Measurements from ENCODE around the gene ITGBL1. TPM values are rescaled to one million over a fixed set of nuclear protein-coding genes. Genes with fewer than 3 reads are reported as not detected.

The ITGBL1 gene
- polyA plus RNA-seq, 3 donors: not detected

DNA sequence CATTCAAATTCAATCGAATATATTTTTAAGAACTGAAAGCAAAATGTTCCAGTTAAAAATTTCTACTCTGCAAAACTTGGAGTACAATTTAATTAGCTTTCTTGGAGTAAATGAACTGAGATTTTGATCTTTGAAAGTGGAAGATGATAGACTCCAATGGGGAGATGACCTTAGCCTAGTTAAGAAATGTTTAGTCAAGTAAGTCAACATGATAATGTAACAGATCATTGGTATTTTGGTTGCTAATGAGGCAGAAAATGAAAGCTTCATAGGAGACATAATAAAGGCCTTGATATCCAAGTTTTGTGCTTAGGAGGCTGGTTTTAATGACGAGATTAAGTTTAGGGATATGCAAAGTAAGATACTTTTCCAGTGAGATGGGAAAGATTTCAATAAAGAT, 181.7 kb downstream of the ITGBL1 start:
- Mint-ChIP-seq H3K27me3 (ENCODE audit: low read depth in 3 of 3) (peaks cover 0 to 2% (median 0%) of the 10 kb centered on the region in 3 donors), H3K4me3 (no peak overlapping the region), H3K27ac (no peak overlapping the region), H3K36me3 (no peaks in the 10 kb centered on the region), H3K9me3 (no peaks in the 10 kb centered on the region), H3K4me1 (no peaks in the 10 kb centered on the region)
- TF ChIP-seq, protein P1, sequence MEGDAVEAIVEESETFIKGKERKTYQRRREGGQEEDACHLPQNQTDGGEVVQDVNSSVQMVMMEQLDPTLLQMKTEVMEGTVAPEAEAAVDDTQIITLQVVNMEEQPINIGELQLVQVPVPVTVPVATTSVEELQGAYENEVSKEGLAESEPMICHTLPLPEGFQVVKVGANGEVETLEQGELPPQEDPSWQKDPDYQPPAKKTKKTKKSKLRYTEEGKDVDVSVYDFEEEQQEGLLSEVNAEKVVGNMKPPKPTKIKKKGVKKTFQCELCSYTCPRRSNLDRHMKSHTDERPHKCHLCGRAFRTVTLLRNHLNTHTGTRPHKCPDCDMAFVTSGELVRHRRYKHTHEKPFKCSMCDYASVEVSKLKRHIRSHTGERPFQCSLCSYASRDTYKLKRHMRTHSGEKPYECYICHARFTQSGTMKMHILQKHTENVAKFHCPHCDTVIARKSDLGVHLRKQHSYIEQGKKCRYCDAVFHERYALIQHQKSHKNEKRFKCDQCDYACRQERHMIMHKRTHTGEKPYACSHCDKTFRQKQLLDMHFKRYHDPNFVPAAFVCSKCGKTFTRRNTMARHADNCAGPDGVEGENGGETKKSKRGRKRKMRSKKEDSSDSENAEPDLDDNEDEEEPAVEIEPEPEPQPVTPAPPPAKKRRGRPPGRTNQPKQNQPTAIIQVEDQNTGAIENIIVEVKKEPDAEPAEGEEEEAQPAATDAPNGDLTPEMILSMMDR (IDR thresholded peaks at IDR 0.05): no peak
- Histone ChIP-seq H2AFZ (ENCODE audit: insufficient read depth, low read depth, low read length, poor library complexity, severe bottlenecking) (no peak overlapping the region), H3K27me3 (ENCODE audit: control insufficient read depth in 2 of 2, insufficient read depth in 2 of 2, low read length in 2 of 2) (no peaks in the 10 kb centered on the region), H3K4me1 (ENCODE audit: control insufficient read depth in 1 of 2, insufficient read depth in 2 of 2, low read length in 2 of 2) (no peaks in the 10 kb centered on the region), H3K4me3 (replicated peaks in 1 of 3; ENCODE audit: low read depth in 2 of 3, low read length in 3 of 3) (no peak overlapping the region), H3K27ac (ENCODE audit: low read depth in 1 of 2, low read length in 2 of 2) (no peak overlapping the region), H3K4me2 (replicated peaks; ENCODE audit: extremely low read depth, low read length, poor library complexity, severe bottlenecking) (no peak overlapping the region), H3K79me2 (ENCODE audit: insufficient read depth, low read length) (no peaks in the 10 kb centered on the region), H4K20me1 (ENCODE audit: insufficient read depth, low read length) (no peaks in the 10 kb centered on the region), H3K36me3 (replicated peaks in 1 of 2; ENCODE audit: control insufficient read depth in 1 of 2, insufficient read depth in 2 of 2, low read length in 2 of 2) (no peaks in the 10 kb centered on the region), H3K9ac (ENCODE audit: insufficient read depth, low read length, poor library complexity, severe bottlenecking) (no peak overlapping the region), H3K9me3 (replicated peaks in 1 of 2; ENCODE audit: control insufficient read depth in 1 of 2, insufficient read depth in 1 of 2, low read length in 2 of 2) (no peaks in the 10 kb centered on the region)
- no peak for DNase-seq
- intact Hi-C loops (cut with micrococcal nuclease): no loop called here
- no CpG with 5 or more reads among the region's 2 CpGs for WGBS (ENCODE audit: insufficient coverage)

DNA sequence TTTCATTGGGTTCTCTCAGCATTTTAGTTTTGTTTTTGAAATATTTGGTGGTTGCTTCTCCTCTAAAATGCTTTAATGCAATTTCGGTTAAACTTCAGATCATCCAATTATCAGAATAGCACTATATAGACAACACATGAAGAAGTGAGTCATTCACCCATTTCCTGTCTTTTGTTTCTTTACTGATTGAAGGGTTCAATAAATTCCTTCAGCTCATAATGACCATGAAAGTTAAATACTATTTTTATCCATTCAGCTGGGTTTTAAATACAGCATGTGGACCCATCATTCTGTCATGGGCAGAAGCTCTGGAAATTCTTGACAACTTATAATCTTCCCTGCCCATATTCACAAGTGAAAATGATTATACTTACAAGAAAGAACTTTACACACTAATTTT, 187.2 kb downstream of the ITGBL1 start:
- Histone ChIP-seq H3K27me3 (ENCODE audit: control insufficient read depth in 2 of 2, insufficient read depth in 2 of 2, low read length in 2 of 2) (no peaks in the 10 kb centered on the region), H3K9me3 (replicated peaks in 1 of 2; ENCODE audit: control insufficient read depth in 1 of 2, insufficient read depth in 1 of 2, low read length in 2 of 2) (no peaks in the 10 kb centered on the region), H2AFZ (ENCODE audit: insufficient read depth, low read depth, low read length, poor library complexity, severe bottlenecking) (no peak overlapping the region), H4K20me1 (ENCODE audit: insufficient read depth, low read length) (no peaks in the 10 kb centered on the region), H3K9ac (ENCODE audit: insufficient read depth, low read length, poor library complexity, severe bottlenecking) (no peak overlapping the region), H3K79me2 (ENCODE audit: insufficient read depth, low read length) (no peaks in the 10 kb centered on the region), H3K4me1 (ENCODE audit: control insufficient read depth in 1 of 2, insufficient read depth in 2 of 2, low read length in 2 of 2) (no peaks in the 10 kb centered on the region), H3K4me3 (replicated peaks in 1 of 3; ENCODE audit: low read depth in 2 of 3, low read length in 3 of 3) (no peak overlapping the region), H3K36me3 (replicated peaks in 1 of 2; ENCODE audit: control insufficient read depth in 1 of 2, insufficient read depth in 2 of 2, low read length in 2 of 2) (no peaks in the 10 kb centered on the region), H3K4me2 (replicated peaks; ENCODE audit: extremely low read depth, low read length, poor library complexity, severe bottlenecking) (no peak overlapping the region), H3K27ac (ENCODE audit: low read depth in 1 of 2, low read length in 2 of 2) (no peak overlapping the region)
- Mint-ChIP-seq H3K4me3 (no peak overlapping the region), H3K27me3 (ENCODE audit: low read depth in 3 of 3) (peaks cover 0 to under 1% (median 0%) of the 10 kb centered on the region in 3 donors), H3K27ac (no peak overlapping the region), H3K36me3 (no peaks in the 10 kb centered on the region), H3K9me3 (peaks cover 0 to 4% (median 2%) of the 10 kb centered on the region in 7 donors), H3K4me1 (no peaks in the 10 kb centered on the region)
- DNase-seq: no peak
- TF ChIP-seq, protein P1 (IDR thresholded peaks at IDR 0.05): no peak
- no CpG with 5 or more reads among the region's 1 CpG for whole genome bisulfite sequencing (ENCODE audit: insufficient coverage)
- intact Hi-C loops (cut with micrococcal nuclease): no loop called here

Data from CD14-positive monocyte (primary cell).